ENCODE measurements around the gene FKBP14.
"Not testable (repeated sequence)": the region's sequence is repeated elsewhere in the genome, so short reads cannot be mapped to it uniquely, and the experiment has no call there.

FKBP14 gene

DNA sequence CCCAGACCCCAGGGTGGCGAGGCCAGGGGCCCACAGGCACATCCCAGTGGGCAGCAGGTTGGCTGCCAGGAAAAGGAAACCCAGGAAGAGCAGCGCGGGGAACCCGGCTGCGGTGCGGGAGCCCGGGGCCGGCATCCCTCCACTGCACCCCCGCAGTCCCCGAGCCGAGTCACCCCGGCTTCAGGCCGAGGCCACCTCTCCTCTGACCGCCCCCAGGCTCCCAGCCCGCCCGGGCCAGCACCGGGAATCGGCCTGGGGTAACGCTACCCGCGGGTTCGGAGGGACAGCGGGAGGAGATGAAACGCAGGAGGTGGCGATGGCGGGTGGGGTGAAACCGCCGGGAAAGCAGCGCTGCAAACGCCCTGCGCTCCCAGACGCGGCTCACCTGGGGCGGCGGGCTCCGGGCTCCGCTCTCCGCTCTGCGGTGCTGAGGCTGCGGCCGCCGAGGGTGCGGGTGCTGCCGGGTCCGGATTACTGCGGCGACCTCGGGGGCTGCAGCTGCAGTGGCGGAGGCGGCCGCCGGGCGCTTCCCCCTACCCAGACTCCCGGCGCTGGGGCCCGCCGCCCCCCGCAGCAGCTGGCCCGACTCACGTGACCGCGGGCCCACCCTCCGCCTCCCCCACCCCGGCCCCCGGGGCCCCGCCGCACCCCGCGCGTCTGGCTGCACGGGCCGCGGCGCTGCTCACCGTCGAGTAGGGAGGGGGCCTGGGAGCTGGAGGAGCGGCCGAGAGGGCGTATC is 37.1 kb downstream of the FKBP14 start, which contains the start of gene SCRN1:
SCRN1 (minus strand) TSS at position 545 of the 739 bp plus-strand sequence. CDS start 20,734 bp downstream, outside the sequence.
- DNase-seq: peak; percentile 67

DNA sequence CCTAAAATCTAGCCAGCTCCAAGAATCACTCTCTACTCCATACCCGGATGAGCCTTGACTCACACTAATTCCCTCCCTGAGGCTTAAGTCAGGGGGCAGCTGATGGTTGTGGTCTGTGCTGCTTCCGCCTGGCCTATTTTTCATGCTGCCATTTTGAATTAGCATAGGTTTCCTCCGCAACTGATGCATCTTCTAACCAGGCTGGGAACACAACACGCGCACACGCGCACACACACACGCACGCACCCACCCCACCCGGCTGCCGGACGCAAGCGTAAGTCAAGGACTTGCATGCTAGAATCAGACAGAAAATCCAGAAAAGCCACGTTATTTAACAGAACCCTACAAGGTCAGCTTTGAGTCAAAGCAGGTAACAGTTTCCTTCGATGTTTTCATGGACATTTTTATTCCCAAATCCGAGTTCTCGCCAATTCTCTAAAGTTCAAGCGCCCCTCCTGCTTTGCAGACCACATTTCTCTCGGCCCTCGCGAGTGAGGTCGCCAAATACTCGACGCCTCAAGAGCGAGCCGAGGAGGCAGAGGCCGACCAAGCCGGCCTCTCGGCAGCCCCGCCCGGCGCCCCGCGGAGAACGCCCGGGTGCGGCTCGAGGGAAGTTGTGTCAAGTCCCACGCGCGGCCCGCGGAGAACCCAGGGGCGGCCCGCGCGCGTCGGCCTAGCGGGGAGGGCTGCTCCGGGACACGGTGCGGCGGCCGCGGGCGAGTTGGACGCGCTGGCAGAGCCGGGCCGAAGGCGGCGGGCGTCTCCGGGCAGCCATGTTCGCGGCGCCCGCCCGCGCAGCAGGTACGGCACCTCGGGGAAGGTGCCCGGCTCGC is 37.9 kb downstream of the FKBP14 start:
- DNase-seq: peak; percentile 38

DNA sequence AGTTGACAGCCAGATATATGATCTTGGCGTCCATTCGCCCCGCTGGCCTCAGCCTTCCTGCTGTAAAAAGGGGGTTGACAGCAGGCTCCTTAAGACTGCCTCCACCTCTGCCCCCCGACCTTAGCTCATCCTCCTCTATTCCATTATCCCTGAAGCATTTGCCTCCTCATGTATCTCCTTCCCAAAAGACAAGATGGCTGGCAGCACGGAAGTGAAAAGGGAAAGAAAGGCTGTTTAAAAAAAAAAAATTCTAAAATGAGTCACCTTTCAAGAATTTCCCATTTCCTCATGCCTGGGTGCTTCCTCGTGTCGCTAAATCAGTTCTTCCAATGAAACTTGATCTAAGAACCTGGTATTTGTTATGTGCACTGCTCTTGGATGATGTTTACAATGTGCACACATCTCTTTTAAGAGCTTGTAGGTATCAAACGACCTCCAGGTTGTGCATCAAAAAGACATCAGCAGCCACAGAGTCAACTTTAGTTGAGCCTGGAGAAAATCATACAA is 38.6 kb downstream of the FKBP14 start:
- DNase-seq: no peak

DNA sequence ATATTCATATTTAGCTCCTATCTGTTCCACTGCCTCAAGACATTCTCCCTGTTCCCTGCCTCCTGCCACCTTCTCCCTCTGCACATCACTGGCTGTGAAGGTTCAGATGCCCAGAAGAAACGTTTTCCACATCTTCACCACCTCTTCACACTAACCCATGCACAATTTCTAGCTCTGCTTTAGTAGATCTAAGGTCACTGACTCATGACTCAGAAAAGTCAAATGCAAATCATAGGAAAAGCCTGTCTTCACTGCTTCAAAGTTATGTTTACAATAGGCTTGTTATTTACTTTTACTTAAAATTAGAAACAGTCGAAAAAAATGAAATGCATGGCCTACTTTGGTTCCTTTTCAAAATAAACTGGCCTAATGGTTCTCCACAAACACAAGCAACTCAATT is 39.4 kb downstream of the FKBP14 start:
- no peak for DNase-seq

DNA sequence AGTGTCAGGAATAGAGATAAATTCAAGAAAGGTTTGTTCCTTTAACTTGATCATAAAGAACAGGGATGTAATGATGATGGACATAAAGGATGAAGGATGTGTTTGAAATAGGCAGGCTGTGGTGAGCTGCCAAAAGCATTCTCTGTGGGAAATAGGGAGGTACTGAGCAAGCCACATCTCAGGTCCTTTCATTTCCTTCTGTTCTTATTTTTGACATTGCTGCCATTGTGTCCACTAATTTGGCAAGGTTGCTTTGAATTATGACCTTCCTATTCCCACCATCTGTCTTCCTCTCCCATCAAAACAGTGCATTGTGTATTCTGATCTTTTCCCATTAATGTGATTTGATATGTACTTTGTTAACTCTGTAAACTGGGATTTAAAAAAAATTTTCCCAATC is 46.4 kb downstream of the FKBP14 start:
- no peak for DNase-seq

DNA sequence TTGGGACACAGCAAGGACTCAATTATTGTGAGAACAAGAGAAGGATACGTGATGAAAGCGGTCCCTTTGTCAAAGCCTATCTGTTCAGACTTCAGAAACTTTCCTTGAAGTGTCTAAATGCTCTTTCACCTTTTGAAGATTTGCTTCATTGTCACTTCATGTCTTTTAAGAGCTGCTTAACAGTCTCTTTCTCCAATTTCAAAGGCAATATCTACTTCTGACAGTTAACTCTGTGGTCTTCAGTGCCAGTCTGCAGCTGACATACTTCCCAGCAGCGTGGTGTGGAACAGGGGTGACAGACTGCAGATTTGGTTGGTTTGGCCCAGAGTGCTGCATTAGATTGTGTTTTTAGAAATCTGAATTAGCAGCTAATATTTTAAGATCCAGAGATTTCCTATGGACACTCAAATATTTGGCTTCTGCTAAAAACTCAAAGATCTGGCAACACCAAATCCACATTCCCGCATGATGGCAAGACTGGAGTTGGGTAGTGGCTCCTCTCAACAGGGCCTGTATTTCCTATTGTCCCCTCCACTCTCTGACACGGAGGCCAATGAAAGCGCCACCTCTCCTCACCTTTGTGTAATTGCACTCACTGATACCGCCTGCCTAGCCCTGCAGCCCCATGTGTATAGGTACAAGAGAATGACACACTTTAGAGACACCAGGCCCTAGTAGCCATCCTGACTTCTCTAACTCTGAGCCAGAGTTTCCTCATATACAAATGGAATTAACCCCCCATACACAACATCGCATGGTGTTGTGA is 48.4 kb downstream of the FKBP14 start:
- no peak for DNase-seq

DNA sequence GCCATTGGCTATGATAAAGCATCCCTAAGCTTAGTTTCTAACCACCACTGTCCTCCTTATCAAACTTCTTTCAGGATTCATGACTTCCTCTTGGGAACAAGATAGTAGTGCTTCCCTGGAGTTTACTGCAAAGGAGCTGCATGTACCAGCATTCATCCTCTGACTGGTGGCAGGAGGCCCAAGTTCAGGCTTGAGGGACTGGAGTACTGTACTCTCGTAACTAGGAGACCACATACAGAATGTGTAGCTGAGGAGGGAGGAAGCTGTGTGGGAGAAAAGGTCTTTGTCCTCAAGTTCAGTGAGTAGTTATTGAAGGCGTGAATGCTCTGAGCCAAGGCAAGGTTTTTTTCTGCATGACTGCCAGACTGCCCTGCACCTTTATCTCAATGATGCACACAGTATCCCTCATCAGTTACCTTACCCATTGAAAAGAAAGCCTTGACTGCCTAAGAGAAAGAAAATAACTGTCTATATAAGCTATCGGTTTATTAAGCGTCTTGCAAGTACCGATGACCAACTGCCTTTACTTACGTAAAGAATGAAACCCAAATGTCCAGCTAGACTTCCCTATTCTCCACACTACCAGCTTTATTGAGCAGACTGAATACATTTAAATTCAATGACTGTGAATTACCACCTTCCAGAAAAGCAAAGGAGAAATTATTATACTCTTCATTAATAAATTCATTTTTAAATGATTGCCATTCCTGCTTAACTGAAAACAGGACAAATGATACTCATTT is 49.7 kb downstream of the FKBP14 start:
- no peak for DNase-seq

DNA sequence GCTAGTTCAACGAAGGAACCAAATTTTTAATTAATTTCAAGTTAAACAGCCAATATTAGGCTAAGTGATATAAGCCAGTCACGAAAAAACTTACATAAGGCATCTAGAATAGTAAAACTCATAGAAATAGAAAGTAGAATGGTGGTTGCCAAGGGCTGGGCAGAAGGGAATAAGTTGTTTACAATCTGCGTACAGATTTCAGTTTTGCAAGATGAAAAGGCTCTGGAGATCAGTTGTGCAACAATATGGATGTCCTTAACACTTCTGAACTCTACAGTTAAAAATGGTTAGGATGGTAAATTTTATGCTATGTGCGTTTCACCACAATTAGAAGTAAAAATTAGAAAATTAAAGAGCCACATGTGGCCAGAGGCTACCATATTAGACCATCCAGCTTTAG is 50.2 kb downstream of the FKBP14 start:
- no peak for DNase-seq

DNA sequence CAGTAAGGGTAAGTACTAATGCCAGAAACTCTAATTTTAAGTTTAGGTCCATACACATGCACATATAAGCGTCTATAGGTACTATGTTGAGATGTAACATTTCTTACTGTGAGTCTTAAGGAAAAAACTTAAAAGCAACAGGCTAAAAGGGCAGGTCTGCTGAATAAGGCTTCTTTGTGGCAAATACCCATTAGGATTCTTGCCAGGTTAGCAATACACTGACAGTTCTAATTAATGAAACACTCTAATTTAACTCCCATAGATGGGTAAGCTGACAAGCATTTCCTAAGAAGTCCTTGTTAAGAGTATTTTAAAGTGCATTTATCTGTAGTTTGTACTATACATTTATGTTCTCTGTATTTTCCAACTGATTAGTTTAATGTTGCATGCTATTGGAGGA is 50.9 kb downstream of the FKBP14 start:
- no peak for DNase-seq

DNA sequence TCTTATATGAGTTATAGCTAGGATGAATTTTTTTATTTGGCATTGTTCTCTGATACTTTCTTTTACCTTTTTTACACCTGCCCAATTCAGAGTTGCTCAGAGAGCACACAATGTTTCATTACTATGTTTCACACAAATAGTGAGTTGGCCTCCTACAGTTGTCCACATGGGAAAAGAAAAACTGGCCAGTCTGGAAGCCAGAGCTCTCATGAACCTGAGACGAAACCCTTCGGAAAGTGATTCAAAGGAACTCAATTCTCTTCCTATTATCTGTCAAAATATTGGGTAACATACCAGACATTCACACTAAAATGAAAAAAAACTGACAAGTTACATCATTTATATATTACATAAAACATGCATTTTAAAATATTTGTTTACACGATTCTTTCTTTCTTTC is 52.2 kb downstream of the FKBP14 start:
- DNase-seq: no peak

DNA sequence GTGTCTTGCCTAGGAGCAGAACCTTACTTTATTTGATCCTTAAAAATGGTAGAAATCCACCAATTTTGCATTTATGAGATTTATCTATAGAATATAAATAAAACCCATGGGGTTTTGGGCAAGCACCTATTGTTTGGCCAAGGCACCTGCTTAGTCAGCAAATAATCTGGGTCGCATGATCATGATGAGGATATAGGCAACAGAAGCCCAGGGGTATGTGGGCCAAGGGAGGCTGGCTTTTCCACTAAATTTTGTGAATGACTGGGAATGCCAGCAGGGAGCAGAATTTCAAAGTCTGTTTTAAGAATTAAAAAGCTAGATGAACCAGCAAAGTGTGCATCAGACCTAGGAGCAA is 54.2 kb downstream of the FKBP14 start:
- no peak for DNase-seq

DNA sequence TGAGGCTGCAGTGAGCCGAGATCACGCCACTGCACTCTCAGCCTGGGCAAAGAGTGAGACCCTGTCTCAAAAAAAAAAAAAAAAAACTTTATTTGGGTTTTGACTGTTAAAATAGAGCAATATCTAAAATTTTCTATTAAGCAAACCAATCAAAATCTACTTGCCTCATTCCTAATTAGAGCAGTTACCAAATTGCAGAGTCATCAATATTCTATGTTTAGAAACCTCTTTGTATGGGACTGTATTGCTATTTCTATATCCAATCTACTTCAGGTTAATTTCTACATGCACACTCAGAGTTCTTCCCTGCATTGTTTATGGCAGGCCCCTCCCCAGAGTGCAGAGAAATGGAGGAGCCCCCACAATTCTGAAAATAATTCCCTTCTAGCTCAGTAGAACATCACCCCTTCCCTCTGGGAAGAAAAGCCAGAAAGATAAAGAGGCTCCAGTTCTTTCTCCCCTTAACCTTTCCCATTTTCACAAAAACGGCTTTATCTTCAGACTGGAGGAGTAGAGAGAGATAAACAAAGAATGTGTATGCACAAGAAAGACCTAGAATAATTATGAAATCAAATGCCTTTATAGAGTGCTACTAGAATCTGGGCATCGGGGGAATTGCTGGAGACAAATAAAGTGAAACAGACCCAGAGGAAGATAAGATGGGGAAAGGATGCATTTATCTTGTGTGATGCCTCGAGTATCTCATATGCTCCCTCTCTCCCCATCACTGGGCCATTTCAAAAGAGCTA is 54.8 kb downstream of the FKBP14 start:
- DNase-seq: no peak

DNA sequence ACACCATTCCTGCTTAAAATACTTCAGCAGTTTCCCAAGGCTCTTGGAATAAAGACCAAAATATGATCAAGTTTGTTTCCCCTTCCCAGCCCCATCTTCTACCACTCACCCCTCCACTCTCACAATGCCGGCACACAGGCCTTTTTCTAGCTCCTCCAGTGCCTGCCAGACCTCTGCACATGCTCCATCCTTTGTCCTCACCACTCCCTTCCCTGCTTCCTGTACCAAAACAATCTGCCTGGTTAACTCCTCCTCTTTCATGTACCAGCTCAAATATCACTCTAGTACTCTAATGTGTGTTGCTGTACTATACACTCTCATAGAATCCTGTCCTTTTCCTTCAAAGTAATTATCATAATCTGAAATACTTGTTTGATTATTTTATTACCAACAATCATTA is 56.3 kb downstream of the FKBP14 start:
- no peak for DNase-seq

DNA sequence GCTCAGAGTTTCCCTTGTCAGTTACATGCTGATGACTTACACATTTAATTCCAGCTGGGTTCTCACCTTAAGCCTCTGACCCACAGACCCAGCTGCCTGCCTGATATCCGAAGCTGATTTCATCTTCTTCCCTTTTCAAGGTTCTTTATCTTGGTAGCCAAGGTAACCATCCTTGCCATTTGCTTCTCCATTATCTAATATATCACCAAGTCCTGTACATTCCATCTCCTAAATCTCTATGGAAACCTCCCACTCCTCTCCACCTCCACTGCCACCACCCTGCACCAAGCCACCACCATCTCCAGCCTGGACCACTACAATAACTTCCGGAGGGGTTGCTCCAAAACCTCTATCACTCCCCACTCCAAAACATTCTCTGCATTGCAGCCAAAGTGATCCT is 56.8 kb downstream of the FKBP14 start:
- no peak for DNase-seq

DNA sequence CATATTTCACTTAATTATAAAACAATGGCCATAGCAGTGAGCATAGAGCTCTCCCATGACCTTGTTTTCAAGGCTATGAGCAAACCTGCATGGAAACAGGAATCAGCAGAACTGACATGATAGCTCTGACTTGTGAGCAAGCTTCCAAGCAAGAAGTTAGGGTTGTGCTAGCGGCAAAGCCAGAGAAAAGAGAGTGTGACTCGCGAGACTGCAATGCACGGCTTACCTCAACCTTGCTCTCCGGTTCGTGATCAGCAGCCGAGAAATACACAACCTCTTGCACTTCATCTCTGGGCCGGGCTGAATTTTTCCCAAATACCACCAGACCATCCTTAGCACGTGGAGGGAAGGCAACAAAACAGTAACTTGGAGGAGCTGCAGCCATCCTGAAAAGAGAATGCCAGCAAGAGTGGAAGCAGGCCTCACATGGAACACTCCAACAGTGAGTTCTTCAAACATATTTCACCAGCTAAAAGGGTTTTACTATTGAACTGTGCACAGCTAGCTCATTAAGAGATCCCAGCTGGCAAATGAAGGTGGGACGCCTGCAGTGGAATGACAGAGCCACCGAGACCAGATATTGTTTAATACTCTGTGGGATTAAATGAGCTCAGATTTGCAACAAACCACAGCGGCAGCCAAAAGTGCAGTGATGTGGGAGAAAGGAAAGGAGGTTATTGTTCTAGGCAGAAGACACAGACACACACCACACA is 57.7 kb downstream of the FKBP14 start:
- no peak for DNase-seq

DNA sequence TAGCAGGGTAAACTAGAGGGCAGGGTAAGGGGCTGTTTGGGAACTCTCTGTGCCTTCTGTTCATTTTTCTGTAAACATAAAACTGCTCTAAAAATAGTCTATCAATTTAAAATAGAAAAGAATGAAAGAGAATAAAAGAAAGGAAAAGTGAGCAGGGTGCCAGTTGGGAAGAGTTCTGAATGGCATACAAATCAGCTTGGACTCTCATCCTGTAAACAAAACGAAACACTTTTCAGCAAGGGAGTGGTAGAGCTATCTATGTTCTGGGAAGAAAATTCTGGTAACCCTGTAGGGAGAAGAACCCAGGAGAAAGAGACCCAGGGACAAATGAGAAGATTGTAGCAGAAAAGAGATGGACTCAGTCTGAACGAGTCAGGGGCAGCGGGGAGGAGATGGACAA is 61.5 kb downstream of the FKBP14 start:
- DNase-seq: no peak

DNA sequence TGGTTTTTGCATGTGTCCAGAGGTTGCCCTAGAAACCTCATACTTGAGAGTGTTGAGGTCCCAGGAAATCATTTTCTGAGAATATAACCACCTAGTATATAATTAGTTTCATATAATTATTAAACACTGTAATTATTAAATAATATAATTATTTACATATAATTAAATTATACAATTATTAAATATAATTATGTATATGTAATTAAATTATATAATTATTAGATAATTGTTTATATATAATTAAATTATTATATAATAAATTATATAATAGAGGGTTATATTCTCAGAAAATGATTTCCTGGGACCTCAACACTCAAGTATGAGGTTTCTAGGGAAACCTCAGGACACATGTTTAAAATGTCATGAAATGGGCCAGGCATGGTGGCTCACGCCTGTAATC is 64.5 kb downstream of the FKBP14 start:
- DNase-seq: no peak

DNA sequence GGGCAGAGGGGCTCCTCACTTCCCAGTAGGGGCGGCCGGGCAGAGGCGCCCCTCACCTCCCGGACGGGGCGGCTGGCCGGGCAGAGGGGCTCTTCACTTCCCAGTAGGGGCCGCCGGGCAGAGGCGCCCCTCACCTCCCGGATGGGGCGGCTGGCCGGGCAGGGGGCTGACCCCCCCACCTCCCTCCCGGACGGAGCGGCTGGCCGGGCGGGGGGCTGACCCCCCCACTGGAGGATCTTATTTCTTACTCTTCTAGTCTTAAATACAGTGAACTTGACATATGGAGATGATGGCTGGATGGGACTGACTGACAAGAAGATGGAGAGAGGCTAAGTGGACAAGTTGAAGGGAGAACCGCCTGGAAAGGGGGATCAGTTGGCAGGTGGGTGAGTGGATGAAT is 64.9 kb downstream of the FKBP14 start:
- not testable (repeated sequence) for DNase-seq
